ENCODE measurements around the gene TVP23A.
"Not testable (repeated sequence)": the region's sequence is repeated elsewhere in the genome, so short reads cannot be mapped to it uniquely, and the experiment has no call there.

Gene TVP23A

DNA sequence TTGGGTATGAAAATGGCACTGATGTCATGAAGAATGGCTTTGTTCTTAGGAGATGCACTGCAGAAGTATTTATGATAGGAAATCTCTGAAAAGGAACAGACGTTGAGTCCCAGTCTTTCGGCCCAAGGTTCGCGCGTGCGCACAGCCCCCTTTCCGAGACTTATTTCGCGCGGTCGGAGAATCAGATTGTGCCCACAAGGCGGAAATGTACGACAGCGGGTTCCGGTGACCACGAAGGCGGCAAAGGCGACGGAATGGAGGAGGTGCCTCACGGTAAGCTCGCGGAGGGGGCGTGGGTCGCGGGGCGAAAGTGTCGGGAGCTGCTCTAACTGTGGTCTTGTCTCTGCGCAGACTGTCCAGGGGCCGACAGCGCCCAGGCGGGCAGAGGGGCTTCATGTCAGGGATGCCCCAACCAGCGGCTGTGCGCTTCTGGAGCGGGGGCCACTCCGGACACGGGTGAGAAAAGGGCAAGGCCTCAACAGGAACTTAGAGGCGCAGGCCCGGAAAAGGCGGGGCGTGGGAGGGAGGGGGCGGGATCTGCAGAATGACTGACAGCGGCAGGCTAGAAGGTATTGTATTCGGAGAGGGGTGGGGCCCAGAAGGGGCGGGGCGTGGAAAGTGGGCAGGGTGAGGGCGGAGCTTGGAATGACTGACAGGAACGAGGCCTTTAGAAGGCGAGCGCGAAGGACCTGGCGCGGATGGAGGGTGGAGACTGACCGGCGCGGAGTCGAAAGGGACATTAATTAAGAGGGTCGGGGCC, 74.8 kb downstream of the TVP23A start, which contains the start of gene NUBP1:
Gene NUBP1 (plus strand): TSS at position 233 of the 760 bp plus-strand sequence. CDS start 22 bp downstream, at position 255.
- peak; percentile 90 to 99 (median 98) for DNase-seq

- no peak for DNase-seq
Measured at GRCh38 chr16:10743227-10743609, 75.4 kb downstream of the TVP23A start.

DNA sequence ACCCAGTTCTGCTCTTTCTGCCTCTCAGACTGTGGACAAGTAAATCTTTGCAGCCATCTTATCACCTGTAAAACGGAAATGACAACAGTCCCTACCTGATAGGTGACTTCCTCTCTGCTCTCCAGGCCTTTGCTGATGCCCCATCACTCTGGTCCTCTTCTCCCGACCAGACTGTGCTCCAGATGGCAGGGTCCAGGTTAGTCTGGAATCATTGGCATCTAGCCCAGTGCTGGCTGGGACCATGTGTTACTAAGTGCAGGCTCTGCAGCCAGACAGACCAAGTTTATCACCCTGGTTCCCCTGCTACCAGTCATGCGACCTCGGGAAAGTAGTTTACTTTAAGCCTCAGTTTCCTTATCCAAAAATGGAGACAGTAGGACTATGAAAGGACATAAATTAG, 76.8 kb downstream of the TVP23A start:
- DNase-seq = no peak

GRCh38 chr16:10741249-10741648, 77.3 kb downstream of the TVP23A start:
- DNase-seq = not testable (repeated sequence)

DNA sequence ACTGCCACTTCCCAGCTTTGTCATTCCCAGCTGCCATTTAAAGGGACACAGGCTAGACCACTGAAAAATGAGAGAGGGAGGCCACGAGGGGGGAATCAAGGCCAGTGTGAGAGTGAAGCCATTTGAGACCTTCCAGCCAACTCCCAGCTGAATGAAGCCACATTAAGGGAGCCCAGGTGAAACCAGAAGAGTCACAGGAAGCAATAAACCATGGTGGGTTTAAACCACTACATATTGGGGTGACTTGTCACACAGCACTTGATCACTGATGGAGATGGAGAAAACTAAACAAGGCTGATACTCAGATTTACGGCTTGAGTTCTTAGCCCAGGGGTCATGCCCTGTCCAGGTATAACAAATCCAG, 77.8 kb downstream of the TVP23A start:
- no peak for DNase-seq

DNA sequence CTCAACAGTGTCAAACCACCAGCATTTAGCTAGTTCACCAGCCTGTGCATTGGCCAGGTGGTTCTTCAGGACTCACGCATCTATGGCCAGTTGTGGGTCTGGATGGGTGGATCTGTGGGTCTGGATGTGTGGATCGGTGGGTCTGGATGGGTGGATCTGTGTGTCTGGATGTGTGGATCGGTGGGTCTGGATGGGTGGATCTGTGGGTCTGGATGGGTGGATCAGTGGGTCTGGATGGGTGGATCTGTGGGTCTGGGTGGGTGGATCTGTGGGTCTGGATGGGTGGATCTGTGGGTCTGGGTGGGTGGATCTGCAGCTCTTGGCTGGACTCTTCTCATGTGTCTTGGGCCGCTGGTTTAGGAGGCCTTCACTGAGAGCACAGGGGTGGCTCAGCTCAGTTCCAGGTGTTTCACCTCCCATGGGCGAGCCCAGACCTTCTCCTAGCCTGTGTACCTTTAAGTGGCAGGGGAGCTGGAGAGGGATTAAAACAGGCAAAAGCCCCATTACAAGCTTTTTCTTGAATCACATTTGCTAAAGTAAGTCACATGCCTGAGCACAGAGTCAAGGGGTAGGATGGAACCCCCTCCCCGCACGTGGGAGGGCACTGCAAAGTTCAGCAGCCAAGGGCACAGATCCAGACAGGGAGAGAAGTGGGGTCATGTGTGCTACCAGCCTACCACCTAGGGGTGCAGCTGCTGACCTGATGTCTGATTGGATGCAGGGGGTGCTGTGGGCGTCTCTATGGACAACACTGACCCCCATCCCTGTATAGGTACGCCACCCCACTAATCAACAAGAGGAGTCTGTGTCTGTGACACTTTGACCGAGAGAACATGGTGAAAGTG, 78.4 kb downstream of the TVP23A start:
- DNase-seq = no peak

DNA sequence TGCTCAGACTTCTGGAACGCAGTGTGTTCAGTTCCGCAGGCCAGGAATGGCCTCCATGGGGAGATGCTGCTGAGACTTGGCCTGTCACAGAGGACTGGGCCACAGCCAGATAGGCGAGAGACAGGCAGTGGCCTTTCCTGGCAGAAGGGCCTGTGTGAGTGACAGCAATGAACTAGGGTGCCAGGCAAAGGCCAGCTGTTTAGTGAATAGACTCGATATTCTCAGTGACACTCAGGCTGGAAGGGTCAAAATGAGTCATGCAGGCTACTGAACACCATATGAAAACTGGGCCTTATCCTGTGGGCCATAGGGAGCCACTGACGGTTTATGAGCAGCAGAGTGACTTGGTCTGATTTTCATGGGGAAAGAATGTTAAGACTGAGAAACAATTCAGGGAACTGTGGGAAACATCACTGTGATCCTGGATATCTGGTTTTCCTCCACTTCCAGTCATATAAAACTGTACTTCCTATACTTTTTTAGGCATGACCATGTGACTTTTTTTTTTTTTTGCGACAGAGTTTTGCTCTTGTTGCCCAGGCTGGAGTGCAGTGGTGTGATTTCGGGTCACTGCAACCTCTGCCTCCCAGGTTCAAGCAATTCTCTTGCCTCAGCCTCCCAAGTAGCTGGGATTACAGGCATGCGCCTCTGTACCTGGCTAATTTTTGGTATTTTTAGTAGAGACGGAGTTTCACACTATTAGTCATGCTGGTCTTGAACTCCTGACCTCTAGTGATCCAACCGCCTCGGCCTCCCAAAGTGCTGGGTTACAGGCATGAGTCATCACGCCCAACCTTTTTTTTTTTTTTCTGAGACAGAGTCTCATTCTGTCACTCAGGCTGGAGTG, 80.1 kb downstream of the TVP23A start:
- DNase-seq = no peak

- DNase-seq = peak; percentile 54 to 82 (median 60)
Measured at GRCh38 chr16:10737068-10737625, 81.4 kb downstream of the TVP23A start.

GRCh38 chr16:10731790-10732189, 86.8 kb downstream of the TVP23A start:
- no peak for DNase-seq

GRCh38 chr16:10729104-10730048, 89.2 kb downstream of the TVP23A start:
- DNase-seq = peak in 1 of 3 experiments; percentile 2

DNA sequence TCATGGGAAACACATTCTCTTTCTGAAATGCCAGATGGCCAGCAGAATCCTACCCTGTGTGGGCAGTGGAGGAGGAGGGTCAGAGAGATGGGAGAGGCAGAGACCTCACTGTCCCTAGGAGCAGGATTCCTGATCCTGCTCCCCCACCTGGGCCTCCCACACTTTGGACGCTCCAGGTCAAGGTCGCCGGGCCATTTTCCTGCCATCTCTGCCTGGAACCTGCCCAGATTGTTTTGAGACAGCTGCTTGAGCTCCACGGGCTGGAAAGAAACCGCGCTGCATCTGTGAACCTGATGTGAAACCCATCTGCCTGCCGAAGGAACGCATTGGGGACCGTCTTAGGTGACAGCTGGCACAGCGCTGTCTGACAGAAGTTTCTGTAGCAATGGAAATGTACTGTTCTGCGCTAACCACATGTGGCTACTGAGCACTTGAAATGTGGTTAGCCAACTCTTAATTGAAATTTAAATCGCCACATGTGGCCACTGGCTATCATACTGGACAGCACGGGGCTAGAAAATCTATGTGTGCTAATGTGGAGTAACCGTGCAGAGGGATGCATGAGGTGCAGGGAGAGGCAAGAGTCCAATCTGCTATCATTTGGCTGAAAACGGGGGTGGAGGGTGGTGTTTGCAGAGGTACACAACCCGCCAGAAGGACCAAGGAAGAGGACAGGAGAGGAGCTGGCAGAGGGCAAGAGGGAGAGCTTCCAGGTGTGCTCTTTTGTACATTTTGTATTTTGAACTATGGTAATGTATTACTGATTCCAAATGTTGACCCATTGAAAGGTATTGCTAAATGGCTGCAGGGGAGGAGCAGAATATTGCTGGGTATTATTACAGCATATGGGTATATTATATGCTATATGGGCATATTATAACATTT, 90.3 kb downstream of the TVP23A start:
- no peak for DNase-seq
